GM18502 (cell line): ENCODE results near the gene DLEU7.

Experiments
- ATAC-seq: cut with Tn5 transposase; IDR thresholded peaks from one replicate; pipeline ENCODE4 v1.9.1; 2021; ENCODE audit warnings: mild to moderate bottlenecking; ENCODE audit not compliant: unreplicated experiment, poor library complexity

Gene DLEU7

GRCh38 chr13:50797091-50797490, 46.4 kb downstream of the DLEU7 start:
- no peak for ATAC-seq

GRCh38 chr13:50796463-50796862, 47.0 kb downstream of the DLEU7 start:
- no peak for ATAC-seq

- ATAC-seq: no peak
Measured at GRCh38 chr13:50794226-50794625, 49.3 kb downstream of the DLEU7 start.

- no peak for ATAC-seq
Measured at GRCh38 chr13:50793026-50793425, 50.5 kb downstream of the DLEU7 start.

- ATAC-seq: no peak
Measured at GRCh38 chr13:50788551-50789210, 54.8 kb downstream of the DLEU7 start.

GRCh38 chr13:50787316-50788195, 55.9 kb downstream of the DLEU7 start:
- no peak for ATAC-seq

- no peak for ATAC-seq
Measured at GRCh38 chr13:50783717-50784290, 59.7 kb downstream of the DLEU7 start.

GRCh38 chr13:50783066-50783465, 60.4 kb downstream of the DLEU7 start:
- ATAC-seq: no peak

GRCh38 chr13:50780201-50781015, 63.1 kb downstream of the DLEU7 start:
- no peak for ATAC-seq

- no peak for ATAC-seq
Measured at GRCh38 chr13:50779443-50780200, 63.9 kb downstream of the DLEU7 start.
